ENCODE data around the gene CSF2RB.

Gene CSF2RB

GRCh38 chr22:36891646-36892045, 21.8 kb upstream of the CSF2RB start:
- DNase-seq (ENCODE audit: low read depth), result no peak

GRCh38 chr22:36892292-36892691, 21.1 kb upstream of the CSF2RB start:
- no peak for DNase-seq (ENCODE audit: low read depth)

DNA sequence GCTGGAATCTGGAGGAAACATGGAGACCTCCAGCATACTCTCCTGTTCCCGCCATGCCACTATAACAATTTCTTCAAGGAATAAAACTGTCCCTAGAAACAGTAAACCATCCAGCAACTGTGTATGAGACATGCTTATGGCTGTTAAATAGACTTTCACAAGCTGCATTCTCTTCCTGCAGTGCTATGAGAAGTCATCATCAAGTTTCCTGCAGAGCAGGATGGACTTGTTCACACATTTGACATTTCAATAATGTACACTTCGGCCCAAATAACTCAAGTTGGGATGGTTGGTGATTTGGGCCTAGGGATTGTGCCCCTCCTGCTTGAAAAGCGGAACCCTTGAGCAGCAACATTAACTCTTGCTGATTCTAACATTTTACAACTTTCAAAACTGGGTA, 20.2 kb upstream of the CSF2RB start:
- DNase-seq (ENCODE audit: low read depth), result no peak

- DNase-seq (ENCODE audit: low read depth), result no peak
Measured at GRCh38 chr22:36894266-36894665, 19.2 kb upstream of the CSF2RB start.

- no peak for DNase-seq (ENCODE audit: low read depth)
Measured at GRCh38 chr22:36897611-36898010, 15.8 kb upstream of the CSF2RB start.

- no peak for DNase-seq (ENCODE audit: low read depth)
Measured at GRCh38 chr22:36898690-36899089, 14.7 kb upstream of the CSF2RB start.

DNA sequence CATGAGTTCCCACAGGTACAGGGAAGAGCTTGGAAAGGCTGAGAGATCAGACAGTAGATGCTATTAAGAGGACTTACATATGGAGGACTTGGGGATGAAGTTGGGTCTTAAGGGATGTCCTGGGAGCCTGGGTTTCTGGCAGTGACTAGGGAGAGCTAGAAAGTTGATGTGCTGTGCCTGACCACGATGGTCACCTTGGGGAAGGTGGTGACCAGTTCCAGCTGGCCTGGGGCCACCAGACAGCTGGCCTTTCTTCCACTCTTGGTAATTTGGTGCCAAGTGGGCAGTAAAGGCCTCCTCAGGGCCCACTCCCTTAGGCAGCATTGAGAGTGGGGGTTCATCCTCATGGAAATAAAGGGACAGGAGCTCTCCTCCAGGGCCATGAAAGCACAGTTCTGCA, 13.9 kb upstream of the CSF2RB start:
- no peak for DNase-seq (ENCODE audit: low read depth)

DNA sequence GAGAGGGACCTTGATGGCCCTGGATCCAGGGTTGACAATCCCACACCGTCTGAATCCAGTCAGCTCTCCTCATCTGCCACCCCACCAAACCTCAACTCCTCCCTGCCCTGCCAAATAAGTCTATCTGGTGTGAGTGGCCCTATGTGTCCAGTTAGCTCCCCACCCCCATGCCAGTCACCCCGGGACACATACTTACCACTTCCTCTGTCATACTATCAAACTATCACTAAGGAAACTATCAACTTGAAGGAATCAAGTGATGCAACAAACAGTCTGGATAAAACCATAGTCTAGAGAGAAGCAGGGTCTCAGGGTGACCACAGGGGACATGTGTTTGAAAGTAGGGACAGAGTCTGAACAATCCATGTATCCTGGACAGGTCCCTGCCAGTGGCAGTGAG, 13.2 kb upstream of the CSF2RB start:
- no peak for DNase-seq (ENCODE audit: low read depth)

DNA sequence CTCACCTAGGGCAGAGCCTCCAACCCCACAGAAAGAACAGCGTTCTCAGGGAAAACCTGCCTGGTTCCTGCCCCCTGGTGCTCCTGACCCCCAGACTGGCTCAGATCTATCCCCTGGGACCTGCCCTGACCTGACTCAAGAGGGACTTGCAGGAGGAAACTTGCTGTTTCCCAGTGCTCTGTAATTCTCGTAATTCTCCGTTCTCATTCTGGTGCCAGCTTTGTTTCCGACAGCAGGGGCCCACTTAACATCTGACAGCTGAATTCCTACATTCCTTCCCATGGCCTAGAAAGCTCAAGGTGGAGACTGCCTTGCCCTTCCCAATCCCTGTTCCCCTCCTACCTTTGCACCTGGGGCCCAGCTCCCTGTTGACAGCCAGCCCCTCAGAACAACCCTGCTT, 12.5 kb upstream of the CSF2RB start:
- no peak for DNase-seq (ENCODE audit: low read depth)

- no peak for DNase-seq (ENCODE audit: low read depth)
Measured at GRCh38 chr22:36901411-36902142, 11.9 kb upstream of the CSF2RB start.

GRCh38 chr22:36902143-36902926, 11.1 kb upstream of the CSF2RB start:
- DNase-seq (ENCODE audit: low read depth), result no peak

DNA sequence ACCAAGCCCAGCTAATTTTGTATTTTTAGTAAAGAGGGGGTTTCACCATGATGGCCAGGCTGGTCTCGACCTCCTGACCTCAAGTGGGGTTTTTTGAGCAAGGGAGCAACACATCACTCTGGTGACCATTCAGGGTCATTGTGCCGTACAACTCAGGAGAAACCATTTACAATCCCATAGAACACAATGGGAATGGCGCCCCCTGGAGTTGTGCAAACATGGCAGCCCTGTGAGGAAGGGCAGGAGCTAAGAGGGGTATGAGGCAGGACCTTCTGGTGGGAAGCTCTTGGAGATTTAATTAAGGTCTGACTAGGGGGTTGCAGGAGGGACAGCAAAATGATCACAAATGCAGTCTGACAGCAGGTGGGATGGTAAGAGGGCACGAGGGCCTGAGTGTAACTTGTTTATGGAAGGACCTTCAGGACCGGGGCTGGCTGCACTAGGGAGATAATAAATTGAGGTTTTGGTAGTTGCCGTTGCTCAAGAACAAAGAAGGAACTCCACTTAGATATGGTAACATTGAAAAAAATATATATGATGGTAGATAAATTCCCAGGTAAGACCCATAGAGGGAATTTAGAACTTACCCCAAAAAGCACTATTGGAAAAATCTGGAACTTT, 9.1 kb upstream of the CSF2RB start:
- no peak for DNase-seq (ENCODE audit: low read depth)

DNA sequence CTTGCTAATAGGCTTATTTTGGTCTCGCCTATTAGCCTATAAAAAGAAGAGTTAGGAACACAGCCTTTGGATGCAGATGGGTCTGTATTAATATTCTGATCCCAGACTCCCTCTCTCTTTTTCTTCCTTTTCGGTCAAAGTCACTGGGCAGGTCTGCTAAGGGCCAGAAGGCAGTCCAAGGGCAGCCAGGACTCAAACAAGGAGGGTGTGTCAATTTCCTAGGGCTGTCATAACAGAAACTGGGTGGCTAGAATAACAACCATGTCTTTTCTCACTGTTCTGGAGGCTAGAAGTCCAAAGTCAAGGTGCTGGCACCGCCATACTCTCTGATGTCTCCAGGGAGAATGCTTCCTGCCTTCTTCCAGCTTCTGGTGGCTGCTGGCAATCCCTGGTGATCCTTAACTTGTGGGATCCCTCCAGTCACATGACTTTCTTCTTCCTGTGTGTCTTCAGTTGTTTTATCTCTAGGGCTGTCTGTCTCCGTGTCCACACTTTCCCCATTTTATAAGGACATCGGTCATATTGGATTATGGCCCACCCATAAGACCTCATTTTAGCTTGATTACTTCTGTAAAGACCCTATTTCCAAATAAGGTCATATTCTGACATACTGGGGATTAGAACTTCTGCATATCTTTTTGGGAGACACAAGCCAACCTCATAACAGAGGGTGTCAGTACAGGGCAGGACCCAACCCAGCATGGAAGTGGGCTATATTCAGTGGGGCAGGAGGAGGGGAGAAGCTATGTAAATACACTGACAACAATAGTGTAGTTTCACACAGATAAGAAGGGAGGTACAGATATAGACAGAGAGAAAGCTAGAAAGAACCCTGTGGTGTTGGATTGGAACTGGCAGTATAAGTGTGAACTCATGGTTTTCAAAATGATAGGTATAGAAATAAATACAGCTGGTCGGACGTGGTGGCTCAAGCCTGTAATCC, 5.9 kb upstream of the CSF2RB start:
- no peak for DNase-seq (ENCODE audit: low read depth)

- no peak for DNase-seq (ENCODE audit: low read depth)
Measured at GRCh38 chr22:36910461-36910860, 3.0 kb upstream of the CSF2RB start.

- no peak for DNase-seq (ENCODE audit: low read depth)
Measured at GRCh38 chr22:36911887-36912661, 1.4 kb upstream of the CSF2RB start.

DNA sequence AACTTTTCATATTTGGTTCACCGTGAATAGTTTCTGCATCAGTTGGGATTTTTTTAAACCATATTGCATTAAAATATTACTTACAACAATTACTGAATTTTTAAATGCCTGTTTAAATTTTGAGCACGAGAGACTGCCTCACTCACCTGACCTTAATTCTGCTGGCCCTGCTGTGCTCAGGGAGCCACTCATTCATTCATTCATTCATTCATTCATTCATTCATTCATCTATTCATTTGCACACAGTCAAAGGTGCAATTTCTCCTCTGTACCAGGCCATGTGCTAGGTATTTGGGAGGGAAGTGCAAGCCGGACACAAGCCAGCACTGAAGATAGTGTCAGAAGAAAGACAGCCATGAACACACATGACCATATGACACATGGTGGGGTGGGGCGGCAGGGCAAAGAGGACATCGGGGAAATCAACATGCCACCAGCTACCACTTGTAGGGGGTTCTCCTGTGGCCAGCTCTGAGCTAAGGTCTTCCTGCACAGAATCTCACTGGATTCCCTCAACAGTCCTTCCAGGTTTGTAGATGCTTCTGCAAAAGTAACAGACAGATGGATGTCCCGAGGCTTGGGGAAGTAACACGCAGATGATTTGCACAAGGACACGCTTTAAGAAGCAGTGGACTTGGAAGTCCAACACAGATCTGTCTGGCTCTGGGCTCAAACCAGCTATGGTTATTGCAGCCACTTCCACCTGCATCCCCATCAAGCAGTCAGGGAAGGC, 568 bp upstream of the CSF2RB start:
- no peak for DNase-seq (ENCODE audit: low read depth)

DNA sequence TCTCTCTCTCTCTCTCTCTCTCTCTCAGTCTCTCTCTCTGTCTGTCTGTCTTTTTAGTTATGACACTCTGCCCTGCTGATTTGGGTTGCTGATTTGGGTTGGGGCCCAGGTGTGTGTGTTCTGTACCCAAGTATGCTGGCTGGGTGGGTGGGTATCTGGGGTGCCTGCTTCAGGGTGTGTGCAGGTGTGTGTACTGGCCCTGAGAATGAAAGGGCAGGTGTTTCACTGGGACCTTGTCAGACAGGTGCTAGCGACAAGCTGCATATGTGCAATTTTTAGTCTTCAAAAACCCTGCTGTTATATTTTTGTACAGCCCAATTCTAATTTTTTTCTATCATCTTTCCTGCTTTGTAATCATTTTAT, 943 bp downstream of the CSF2RB start:
- no peak for DNase-seq (ENCODE audit: low read depth)

- no peak for DNase-seq (ENCODE audit: low read depth)
Measured at GRCh38 chr22:36916034-36916433, 2.6 kb downstream of the CSF2RB start.

DNA sequence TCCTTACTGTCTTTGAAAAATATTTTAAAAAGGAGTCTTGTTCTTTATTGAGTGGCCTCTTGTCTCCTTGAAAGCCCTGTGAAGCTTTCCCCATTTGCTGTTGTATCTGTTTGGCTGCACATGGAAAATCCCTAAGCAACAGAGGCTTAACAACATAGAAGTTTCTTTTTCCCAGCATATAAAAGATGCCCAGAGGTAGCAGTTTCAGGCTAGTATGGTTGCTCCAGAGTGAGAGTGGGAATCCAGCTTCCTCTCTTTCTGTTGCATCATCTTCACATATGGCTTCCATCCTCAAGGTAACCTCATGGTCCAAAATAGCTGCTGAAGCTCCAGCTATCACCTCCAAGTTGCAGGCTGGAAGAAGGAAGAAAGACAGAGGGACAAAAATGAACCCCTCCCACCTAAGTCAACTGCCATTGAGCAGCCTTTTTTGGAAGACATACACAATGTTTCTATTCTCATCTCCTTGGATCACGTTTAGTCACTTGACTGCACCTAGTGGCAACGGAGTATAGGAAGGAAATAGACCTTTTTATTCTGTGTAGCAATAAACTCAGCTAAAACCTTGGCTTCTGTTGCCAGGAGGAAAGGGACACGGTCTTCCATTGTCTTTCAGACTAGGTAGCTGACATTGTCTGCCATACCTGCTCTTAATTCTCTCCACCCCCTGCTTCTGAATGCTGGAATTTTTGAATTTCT, 5.3 kb downstream of the CSF2RB start:
- no peak for DNase-seq (ENCODE audit: low read depth)

Data from fibroblast of gingiva (primary cell).